ENCODE measurements around the gene TMEM263.

- TF ChIP-seq POLR2A (IDR thresholded peaks at IDR 0.05; ENCODE audit: low read depth, low read length) (no peak), POLR2AphosphoS5 (IDR thresholded peaks at IDR 0.05; ENCODE audit: low read depth, low read length) (no peak), TAF1 (IDR thresholded peaks at IDR 0.05; ENCODE audit: borderline replicate concordance, low read depth, low read length) (no peak)
Observed at GRCh38 chr12:106973545-106973944, 17.8 kb downstream of the TMEM263 start.
